ENCODE results near the gene ASB18. TPM values are rescaled to one million over a fixed set of nuclear protein-coding genes. Genes with fewer than 3 reads are reported as not detected.

Gene ASB18
- total and polyA plus RNA-seq, 4 donors, result not detected

- Histone ChIP-seq H3K27ac (ENCODE audit: low read depth in 1 of 2, low read length in 2 of 2) (no peak overlapping the region), H3K9ac (ENCODE audit: low read depth in 1 of 2, low read length in 2 of 2) (no peak overlapping the region), H3K4me3 (ENCODE audit: low read depth in 1 of 3, low read length in 3 of 3) (no peak overlapping the region), H3K36me3 (ENCODE audit: control insufficient read depth in 4 of 4, insufficient read depth in 3 of 4, low read depth in 1 of 4, low read length in 3 of 4) (no peaks in the 10 kb centered on the region), H3K9me3 (ENCODE audit: control insufficient read depth in 4 of 4, low read length in 3 of 4) (no peaks in the 10 kb centered on the region), H3K27me3 (ENCODE audit: control insufficient read depth in 4 of 4, insufficient read depth in 4 of 4, low read length in 3 of 4) (no peaks in the 10 kb centered on the region), H3K4me1 (ENCODE audit: control insufficient read depth in 4 of 4, insufficient read depth in 4 of 4, low read length in 3 of 4) (no peaks in the 10 kb centered on the region)
- no peak for TF ChIP-seq ZBTB33 (IDR thresholded peaks at IDR 0.05)
- no peak for TF ChIP-seq RXRA (IDR thresholded peaks at IDR 0.05)
- TF ChIP-seq ATF3 (IDR thresholded peaks at IDR 0.05), result no peak
- no peak for TF ChIP-seq RAD21 (IDR thresholded peaks at IDR 0.05)
- no peak for TF ChIP-seq MAX (IDR thresholded peaks at IDR 0.05)
- no peak for TF ChIP-seq SP1 (IDR thresholded peaks at IDR 0.05)
- TF ChIP-seq FOXA1 (IDR thresholded peaks at IDR 0.05), result no peak
- DNase-seq (ENCODE audit: low spot score), result no peak
These were observed 27.3 kb upstream of the ASB18 start for GRCh38 chr2:236291476-236291875.

- Histone ChIP-seq H3K4me1 (ENCODE audit: control insufficient read depth in 4 of 4, insufficient read depth in 4 of 4, low read length in 3 of 4) (no peaks in the 10 kb centered on the region), H3K27ac (ENCODE audit: low read depth in 1 of 2, low read length in 2 of 2) (no peak overlapping the region), H3K4me3 (ENCODE audit: low read depth in 1 of 3, low read length in 3 of 3) (no peak overlapping the region), H3K9me3 (ENCODE audit: control insufficient read depth in 4 of 4, low read length in 3 of 4) (no peaks in the 10 kb centered on the region), H3K27me3 (ENCODE audit: control insufficient read depth in 4 of 4, insufficient read depth in 4 of 4, low read length in 3 of 4) (no peaks in the 10 kb centered on the region), H3K9ac (ENCODE audit: low read depth in 1 of 2, low read length in 2 of 2) (no peak overlapping the region), H3K36me3 (ENCODE audit: control insufficient read depth in 4 of 4, insufficient read depth in 3 of 4, low read depth in 1 of 4, low read length in 3 of 4) (no peaks in the 10 kb centered on the region)
- WGBS, result 57% methylated on average over 9 of the region's 9 CpGs
- no peak for DNase-seq (ENCODE audit: low spot score)
- TF ChIP-seq JUND (IDR thresholded peaks at IDR 0.05), result no peak
- TF ChIP-seq CTCF (IDR thresholded peaks at IDR 0.05; ENCODE audit: low read depth, low read length, missing input control), result no peak
- no peak for TF ChIP-seq FOXA1 (IDR thresholded peaks at IDR 0.05)
- TF ChIP-seq RAD21 (IDR thresholded peaks at IDR 0.05), result no peak
- TF ChIP-seq EGR1 (IDR thresholded peaks at IDR 0.05; ENCODE audit: low read depth in 2 of 2), result no peak
- TF ChIP-seq MAX (IDR thresholded peaks at IDR 0.05), result no peak
- no peak for TF ChIP-seq FOXA2 (IDR thresholded peaks at IDR 0.05)
- TF ChIP-seq RXRA (IDR thresholded peaks at IDR 0.05), result no peak
- TF ChIP-seq HNF4A (conservative IDR thresholded peaks at IDR 0.05), result no peak
- no peak for TF ChIP-seq TAF1 (conservative IDR thresholded peaks at IDR 0.05)
- TF ChIP-seq NR2F2 (IDR thresholded peaks at IDR 0.05), result no peak
- TF ChIP-seq ATF3 (IDR thresholded peaks at IDR 0.05), result no peak
- no peak for TF ChIP-seq ZBTB33 (IDR thresholded peaks at IDR 0.05)
- no peak for TF ChIP-seq HNF4G (IDR thresholded peaks at IDR 0.05)
These were observed 26.7 kb upstream of the ASB18 start for GRCh38 chr2:236290742-236291425.
